Measurements from ENCODE around the gene ETV1. TPM values are rescaled to one million over a fixed set of nuclear protein-coding genes. Genes with fewer than 3 reads are reported as not detected.

The ETV1 gene
- total and polyA plus RNA-seq, 2 experiments from 2014 or later = 70.3 to 93.7 TPM

DNA sequence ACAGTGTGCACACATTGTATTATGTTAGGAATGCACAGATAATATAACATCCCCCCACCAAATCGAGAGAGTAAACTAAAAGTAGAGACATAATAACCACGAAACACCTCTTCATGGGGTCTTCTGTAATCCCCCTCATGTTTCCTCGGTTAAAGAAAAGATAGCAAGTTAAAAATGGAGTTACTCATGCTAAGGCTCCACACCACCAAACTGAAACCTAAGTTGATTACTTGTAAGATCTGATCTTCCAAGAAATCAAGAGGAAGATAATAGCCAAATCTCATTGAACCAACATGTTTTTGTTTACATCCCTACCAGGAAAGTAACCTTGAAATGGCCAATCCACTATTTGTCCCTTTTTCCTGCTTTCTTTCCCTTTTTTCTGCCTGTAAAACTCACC, 11.7 kb upstream of the ETV1 start:
- Histone ChIP-seq H3K4me1 (ENCODE audit: low read depth) (no peaks in the 10 kb centered on the region), H3K27ac (no peak overlapping the region), H3K36me3 (no peaks in the 10 kb centered on the region), H3K9me3 (ENCODE audit: low read depth) (no peaks in the 10 kb centered on the region), H3K27me3 (no peaks in the 10 kb centered on the region), H3K4me3 (no peak overlapping the region)
- TF ChIP-seq, protein P1, sequence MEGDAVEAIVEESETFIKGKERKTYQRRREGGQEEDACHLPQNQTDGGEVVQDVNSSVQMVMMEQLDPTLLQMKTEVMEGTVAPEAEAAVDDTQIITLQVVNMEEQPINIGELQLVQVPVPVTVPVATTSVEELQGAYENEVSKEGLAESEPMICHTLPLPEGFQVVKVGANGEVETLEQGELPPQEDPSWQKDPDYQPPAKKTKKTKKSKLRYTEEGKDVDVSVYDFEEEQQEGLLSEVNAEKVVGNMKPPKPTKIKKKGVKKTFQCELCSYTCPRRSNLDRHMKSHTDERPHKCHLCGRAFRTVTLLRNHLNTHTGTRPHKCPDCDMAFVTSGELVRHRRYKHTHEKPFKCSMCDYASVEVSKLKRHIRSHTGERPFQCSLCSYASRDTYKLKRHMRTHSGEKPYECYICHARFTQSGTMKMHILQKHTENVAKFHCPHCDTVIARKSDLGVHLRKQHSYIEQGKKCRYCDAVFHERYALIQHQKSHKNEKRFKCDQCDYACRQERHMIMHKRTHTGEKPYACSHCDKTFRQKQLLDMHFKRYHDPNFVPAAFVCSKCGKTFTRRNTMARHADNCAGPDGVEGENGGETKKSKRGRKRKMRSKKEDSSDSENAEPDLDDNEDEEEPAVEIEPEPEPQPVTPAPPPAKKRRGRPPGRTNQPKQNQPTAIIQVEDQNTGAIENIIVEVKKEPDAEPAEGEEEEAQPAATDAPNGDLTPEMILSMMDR (IDR thresholded peaks at IDR 0.05; ENCODE audit: low read depth, low read length) = no peak
- DNase-seq (ENCODE audit: low read depth in 1 of 2, low spot score in 1 of 2) = no peak

GRCh38 chr7:14000247-14000646, 10.8 kb upstream of the ETV1 start:
- no peak overlapping the region for H3K27ac ChIP-seq
- DNase-seq (ENCODE audit: low read depth in 1 of 2, low spot score in 1 of 2) = no peak
- H3K27me3 ChIP-seq = no peaks in the 10 kb centered on the region
- no peaks in the 10 kb centered on the region for H3K4me1 ChIP-seq (ENCODE audit: low read depth)
- no peaks in the 10 kb centered on the region for H3K9me3 ChIP-seq (ENCODE audit: low read depth)
- H3K4me3 ChIP-seq = no peak overlapping the region
- TF ChIP-seq, protein P1 (IDR thresholded peaks at IDR 0.05; ENCODE audit: low read depth, low read length) = no peak
- H3K36me3 ChIP-seq = no peaks in the 10 kb centered on the region

- DNase-seq (ENCODE audit: low read depth in 1 of 2, low spot score in 1 of 2) = no peak
- Histone ChIP-seq H3K4me3 (no peak overlapping the region), H3K27me3 (no peaks in the 10 kb centered on the region), H3K9me3 (ENCODE audit: low read depth) (no peaks in the 10 kb centered on the region), H3K27ac (no peak overlapping the region), H3K36me3 (no peaks in the 10 kb centered on the region), H3K4me1 (ENCODE audit: low read depth) (no peaks in the 10 kb centered on the region)
- TF ChIP-seq, protein P1 (IDR thresholded peaks at IDR 0.05; ENCODE audit: low read depth, low read length) = no peak
Measured at GRCh38 chr7:13998866-13999265, 9.4 kb upstream of the ETV1 start.

DNA sequence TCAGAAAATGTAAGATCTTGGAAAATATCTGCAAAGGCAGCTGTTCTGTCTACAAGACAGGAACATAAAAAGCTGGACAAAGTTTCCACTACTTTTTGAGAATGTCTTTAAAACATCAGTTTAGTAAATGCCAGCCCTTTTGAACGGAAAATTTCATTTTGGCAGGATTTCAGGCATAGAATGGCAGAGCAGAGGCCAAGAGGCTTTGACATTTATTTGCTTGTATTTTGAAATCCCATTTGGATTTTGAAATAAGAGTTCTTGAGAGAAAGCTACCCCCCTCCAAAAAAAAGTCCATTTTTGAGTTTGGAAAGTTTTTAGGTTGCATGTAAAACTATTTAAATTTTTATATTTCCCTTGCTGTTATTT, 3.1 kb upstream of the ETV1 start:
- TF ChIP-seq, protein P1 (IDR thresholded peaks at IDR 0.05; ENCODE audit: low read depth, low read length) = no peak

GRCh38 chr7:13991791-13992595, 2.5 kb upstream of the ETV1 start:
- TF ChIP-seq, protein P1 (IDR thresholded peaks at IDR 0.05; ENCODE audit: low read depth, low read length) = no peak
- DNase-seq (ENCODE audit: low read depth in 1 of 2, low spot score in 1 of 2) = peak in 1 of 2 donors; percentile 44
- peak overlapping the region; percentile 15 for H3K4me3 ChIP-seq
- no peaks in the 10 kb centered on the region for H3K27me3 ChIP-seq
- H3K36me3 ChIP-seq = no peaks in the 10 kb centered on the region
- no peaks in the 10 kb centered on the region for H3K9me3 ChIP-seq (ENCODE audit: low read depth)
- peaks cover 16% of the 10 kb centered on the region for H3K4me1 ChIP-seq (ENCODE audit: low read depth)
- peak overlapping the region; percentile 79 for H3K27ac ChIP-seq

More for the DNA sequence above, 3.1 kb upstream of the ETV1 start:
- no peaks in the 10 kb centered on the region for H3K27me3 ChIP-seq
- H3K9me3 ChIP-seq (ENCODE audit: low read depth) = no peaks in the 10 kb centered on the region
- peaks cover 16% of the 10 kb centered on the region for H3K4me1 ChIP-seq (ENCODE audit: low read depth)
- no peaks in the 10 kb centered on the region for H3K36me3 ChIP-seq
- no peak overlapping the region for H3K4me3 ChIP-seq
- peak in 1 of 2 donors; percentile 44 for DNase-seq (ENCODE audit: low read depth in 1 of 2, low spot score in 1 of 2)
- H3K27ac ChIP-seq = peak overlapping the region; percentile 79
